Activated gamma-delta T cell (primary cell): Measurements from ENCODE around the gene DBNDD1.
"Not testable (repeated sequence)": the region's sequence is repeated elsewhere in the genome, so short reads cannot be mapped to it uniquely, and the experiment has no call there.

ENCODE experiments used
- DNase-seq: peaks from one replicate; lab custom pipeline; 2025; lab: John Stamatoyannopoulos, UW
- total RNA-seq, 2 donors: gene quantifications; one replicate each; lab custom pipeline; 2026; lab: John Stamatoyannopoulos, UW

The DBNDD1 gene, protein sequence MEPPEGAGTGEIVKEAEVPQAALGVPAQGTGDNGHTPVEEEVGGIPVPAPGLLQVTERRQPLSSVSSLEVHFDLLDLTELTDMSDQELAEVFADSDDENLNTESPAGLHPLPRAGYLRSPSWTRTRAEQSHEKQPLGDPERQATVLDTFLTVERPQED
- 0.04 to 0.15 reads per million in 2 donors for total RNA-seq

DNA sequence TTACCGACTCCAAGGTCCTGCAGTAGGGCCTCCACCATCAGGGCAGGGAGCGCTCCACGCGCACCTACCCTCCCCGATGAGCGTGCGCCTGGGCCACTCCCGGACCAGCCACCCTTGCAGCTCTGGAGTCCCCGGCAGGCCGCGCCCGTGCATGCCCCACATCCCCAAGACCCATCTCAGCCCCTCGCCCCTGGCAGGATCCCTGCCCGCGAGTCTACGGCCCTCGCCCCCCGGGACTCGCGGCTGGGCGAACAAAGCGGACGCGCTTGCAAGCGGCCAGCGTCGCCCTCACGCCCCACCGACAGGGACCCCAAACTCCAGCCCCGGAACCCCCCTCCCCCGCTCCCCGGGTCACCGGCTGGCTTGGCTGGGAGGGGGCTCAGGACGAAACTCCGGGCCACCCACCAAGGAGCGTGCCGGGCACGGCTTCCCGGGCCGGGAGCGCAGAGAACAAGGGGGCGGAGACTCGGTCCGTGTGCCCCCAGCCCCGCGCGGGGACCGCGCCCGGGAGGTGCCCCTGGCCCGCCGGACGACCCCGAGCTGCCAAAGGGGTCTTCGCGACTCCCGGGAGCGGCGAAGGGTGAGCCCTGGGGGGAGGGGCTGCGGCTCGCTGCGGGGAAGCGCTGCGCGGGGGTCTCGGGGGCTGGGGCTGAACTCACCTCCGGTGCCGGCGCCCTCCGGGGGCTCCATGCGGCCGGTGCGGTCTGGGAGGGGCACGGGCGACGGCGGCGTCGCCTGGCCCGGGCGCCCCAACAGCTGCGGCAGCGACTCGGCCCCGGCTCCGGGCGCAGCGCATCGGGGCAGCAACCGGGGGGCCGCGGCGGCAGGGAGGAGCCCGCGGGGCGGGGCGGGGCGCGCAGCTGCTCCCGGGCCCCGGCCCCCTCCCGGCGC, at the start of gene DBNDD1:
Gene DBNDD1, minus strand, starts transcription at position 805 of the 891 bp plus-strand sequence. Its CDS starts 115 bp downstream, at position 690.
- no peak for DNase-seq

DNA sequence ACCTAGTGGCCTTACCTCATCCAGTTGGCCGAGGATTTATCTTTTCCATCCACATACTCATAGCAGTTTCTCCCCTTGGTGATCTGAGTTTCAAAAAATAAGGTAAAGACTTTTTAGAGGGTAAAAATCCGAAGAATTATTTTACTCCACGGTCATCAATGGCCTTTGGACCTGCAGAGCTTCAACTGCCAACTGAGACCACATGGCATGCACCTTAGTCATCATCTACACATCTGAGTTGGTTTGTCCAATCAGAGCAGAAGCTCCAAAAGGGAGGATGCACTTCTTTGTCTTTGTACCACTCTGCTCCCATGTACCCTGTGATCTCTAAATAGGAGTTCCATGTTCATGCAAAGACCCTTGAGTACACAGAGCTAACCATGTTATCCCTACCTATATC, 42.2 kb upstream of the DBNDD1 start:
- DNase-seq = no peak

DNA sequence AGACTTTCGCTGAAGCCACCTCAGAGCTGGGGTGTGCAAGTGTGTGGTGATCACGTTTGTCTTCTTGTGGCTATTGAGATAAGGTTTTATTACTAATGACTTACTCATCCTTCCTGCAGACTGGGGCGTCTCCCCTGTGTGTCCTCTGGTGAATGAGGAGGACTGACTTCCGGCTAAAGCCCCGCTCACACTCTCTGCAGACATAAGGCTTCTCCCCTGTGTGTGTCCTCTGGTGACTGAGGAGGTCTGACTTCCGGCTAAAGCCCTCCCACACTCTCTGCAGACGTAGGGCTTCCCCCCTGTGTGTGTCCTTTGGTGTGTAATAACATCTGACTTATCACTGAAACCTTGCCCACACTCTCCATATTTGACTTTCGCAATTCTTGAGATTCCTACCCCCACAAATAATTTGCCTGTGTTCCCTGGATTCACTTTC, 38.5 kb upstream of the DBNDD1 start:
- DNase-seq = no peak

DNA sequence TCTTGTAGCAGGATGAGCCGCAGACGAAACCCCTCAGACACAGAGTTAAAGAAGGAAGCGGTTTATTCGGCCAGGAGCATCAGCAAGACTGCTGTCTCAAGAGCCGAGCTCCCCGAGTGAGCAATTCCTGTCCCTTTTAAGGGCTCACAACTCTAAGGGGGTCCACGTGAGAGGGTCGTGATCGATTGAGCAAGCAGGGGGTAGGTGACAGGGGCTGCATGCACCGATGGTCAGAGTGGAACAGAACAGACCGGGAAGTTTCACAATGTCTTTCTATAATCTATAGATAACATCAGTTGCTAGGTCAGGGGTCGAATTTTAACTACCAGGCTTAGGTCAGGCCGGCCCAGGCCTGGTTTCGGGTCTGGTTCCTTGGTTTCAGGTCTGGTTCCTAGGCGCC, 37.3 kb upstream of the DBNDD1 start:
- DNase-seq = not testable (repeated sequence)

DNA sequence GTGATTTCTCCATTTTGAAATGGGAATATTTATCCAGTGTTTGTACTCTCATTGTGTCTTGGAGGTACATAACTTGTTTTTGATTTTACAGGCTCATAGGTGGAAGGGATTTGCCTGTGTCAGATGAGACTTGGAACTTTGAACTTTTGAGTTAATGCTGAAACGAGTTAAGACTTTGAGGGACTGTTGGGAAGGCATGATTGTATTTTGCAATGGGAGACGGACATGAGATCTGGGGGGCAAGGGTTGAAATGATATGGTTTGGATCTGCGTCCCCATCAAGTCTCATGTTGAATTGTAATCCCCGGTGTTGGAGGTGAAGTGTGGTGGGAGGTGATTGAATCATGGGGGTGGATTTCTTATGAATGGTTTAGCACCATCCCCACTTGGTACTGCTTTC, 36.1 kb upstream of the DBNDD1 start:
- no peak for DNase-seq

DNA sequence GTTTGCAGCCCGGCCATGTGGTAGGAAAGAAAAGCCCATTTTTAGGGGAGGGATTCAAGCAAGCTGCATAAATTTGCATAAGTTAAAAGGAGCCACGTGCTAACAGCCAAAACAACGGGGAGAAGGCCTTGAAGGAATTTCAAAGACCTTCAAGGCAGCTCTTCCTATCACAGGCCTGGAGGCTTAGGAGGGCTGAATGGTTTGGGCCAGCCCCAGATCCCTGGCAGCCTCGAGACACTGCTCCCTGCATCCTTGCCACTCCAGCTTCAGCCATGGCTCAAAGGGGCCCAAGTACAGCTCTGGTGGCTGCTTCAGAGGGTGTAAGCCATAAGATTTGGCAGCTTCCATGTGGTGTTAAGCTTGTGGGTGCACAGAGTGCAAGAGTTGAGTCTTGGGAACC, 35.3 kb upstream of the DBNDD1 start:
- DNase-seq = no peak

DNA sequence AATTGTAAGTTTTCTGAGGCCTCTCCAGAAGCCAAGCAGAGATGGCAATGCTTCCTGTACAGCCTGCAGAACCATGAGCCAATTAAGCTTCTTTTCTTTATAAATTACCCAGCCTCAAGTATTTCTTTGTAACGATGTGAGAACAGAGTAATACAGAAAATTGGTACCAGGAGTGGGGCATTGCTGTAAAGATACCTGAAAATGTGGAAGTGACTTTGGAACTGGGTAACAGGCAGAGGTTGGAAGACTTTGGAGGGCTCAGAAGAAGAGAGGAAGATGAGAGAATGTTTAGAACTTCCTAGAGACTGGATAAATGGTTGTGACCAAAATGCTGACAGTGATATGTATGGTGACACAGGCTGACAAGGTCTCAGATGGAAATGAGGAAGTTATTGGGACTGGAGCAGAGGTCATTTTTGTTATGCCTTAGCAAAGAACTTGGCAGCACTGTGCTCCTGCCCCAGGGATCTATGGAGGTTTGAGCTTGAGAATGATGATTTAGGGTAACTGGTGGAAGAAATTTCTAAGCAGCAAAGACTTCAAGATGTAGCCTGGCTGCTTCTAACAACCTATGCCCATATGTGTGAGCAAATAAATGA, 34.7 kb upstream of the DBNDD1 start:
- DNase-seq = no peak

DNA sequence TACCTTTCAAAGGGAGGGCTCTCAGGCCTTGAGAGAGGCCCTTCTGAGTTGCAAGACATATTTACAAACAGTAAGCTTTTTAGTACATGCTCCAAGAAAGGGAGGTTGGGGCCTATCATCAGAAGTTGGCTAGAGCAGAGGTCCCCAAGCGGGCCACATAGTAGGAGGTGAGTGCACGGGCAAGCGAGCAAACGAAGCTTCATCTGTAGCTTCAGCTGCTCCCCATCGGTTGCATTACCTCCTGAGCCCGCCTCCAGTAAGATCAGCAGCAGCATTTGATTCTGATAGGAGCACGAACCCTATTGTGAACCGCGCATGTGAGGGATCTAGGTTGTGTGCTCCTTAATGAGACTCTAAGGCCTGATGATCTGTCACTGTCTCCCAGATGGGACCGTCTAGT, 31.7 kb upstream of the DBNDD1 start:
- no peak for DNase-seq

DNA sequence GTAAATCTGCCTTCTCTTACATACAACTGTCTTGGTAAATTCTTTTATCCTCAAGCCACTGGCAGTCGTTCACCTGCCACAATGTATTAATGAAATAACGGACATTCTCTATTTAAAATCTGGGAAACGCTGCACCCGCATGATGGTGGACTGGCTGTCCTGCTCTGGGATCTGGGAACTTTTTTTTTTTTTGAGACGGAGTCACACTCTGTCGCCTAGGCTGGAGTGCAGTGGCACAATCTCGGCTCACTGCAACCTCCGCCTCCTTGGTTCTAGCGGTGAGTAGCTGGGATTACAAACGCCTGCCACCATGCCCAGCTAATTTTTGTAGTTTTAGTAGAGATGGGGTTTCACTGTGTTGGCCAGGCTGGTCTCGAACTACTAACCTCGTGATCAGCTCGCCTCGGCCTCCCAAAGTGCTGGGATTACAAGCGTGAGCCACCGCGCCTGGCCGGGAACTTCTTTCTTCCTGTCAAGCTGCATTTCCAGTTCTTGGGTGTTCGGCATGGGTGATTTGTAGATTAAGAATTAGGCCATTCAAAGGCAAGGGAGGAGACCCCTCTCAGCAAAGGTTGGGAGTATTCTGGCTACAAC, 29.6 kb upstream of the DBNDD1 start:
- DNase-seq = no peak

DNA sequence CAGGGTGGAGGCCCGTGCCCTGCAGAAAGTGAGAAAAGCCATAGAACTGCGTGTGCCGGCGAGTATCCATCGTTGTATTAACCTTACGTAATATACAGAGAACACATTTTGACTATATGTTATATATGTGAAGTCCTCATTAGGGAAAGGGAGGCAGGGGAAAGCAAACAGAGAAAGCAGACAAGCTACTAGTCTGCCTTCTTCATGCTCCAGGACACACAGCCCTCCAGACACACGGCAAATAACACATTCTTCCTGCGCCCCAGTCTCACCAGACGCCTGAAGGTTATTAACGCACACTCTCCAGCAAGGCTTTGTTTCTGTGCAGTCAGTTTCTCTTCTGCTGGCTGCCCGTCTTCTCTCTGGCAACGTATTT, 29.1 kb upstream of the DBNDD1 start:
- DNase-seq = no peak

DNA sequence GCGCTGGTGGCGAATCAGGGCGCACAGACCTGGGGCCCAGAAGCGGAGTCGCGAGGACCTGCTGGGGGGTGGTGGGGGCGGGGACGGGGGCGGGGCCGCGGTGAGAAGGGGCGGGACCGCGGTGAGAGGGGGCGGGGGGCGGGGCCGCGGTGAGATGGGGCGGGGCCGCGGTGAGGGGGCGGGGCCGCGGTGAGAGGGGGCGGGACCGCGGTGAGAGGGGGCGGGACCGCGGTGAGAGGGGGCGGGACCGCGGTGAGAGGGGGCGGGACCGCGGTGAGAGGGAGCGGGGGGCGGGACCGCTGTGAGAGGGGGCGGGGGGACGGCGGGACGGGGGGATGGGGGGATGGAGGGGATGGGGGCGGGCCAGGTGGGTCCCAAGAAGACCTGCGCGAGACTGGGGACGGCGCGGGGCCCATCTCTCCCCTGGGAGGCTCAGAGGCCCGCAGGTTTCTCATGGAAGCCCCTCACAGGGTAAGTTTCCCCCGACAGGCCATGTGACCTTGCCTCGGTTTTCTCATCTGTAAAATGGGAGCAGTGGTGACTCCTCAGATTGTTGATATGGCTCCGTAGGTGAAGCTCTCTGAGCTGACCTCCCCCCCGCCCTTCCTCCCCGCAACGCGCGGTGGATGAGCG, 28.6 kb upstream of the DBNDD1 start:
- DNase-seq = peak; percentile 24

DNA sequence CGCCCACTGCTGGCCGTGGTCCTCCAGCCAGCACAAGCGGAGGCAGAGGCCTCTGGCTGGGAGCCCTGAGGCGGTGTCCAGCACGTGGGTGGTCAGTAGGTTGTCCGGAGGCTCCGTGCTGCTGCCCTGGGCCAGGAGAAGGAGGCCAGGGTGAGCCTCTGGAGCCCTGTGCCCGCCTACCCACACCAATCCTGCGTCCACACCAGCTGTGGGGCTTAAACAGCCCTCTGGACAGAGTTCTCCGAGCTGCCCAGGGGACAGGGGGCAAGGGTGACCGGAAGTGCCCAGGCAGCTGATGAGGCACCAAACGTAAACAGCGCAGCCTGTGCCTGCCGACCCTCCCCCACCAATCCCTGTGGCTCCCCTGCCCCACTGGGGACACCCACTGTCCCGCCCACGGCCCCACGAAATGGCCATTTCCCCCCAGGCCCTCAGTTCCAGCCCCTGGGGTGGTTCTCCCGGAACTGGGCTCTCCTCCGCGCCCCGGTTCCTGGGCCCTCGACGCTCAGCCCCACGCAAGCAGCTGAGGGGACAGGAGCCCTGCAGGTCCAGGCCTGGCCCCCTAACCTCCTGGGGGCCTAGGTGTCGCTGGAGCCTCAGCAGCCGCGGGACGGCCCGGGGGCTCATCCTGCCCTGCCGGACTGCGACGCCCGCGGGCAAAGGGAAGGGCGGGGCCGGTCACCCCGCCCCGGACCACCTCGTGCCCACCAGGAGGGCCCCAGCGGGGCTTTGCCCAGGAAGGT, 27.9 kb upstream of the DBNDD1 start:
- no peak for DNase-seq

DNA sequence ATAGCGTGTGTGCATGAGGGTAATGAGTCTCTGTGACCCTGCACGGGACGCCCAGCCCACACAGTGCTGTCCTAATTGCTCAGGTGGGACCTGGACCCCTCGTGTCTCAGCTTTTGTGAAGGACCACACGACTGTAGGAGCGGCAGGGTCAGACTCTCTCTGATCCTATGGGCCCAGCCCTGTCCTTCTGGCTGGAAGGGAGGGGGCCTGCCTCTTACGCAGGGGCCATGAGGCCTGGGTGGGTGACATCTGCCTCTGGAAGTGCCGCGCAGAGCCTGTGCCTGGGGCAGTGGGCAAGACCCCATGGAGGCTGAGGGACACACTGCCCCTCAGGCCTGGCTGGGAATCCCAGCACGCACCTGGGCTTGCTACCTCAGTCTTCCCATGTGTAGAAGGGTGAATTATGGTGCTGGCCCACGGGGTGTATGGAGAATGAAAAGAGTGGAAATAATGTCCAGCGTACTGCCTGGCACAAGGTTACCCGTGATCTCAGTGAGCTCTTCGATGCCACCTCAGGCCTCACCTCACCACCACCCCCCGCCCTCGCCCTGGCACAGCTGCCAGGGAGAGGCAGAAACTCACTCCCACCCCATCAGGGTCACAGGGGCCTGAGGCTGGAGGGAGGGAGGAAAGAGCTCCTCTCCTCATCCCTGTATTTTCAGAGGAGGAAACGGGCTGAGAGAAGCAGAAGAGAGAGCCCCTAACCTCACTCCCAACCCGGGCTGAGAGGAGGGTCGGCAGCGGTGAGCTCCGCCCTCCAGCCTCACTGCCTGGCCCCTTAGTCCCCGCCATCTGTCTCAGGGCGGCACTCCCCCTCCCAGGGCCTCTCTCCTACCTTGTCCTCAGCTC, 27.1 kb upstream of the DBNDD1 start:
- DNase-seq = no peak

DNA sequence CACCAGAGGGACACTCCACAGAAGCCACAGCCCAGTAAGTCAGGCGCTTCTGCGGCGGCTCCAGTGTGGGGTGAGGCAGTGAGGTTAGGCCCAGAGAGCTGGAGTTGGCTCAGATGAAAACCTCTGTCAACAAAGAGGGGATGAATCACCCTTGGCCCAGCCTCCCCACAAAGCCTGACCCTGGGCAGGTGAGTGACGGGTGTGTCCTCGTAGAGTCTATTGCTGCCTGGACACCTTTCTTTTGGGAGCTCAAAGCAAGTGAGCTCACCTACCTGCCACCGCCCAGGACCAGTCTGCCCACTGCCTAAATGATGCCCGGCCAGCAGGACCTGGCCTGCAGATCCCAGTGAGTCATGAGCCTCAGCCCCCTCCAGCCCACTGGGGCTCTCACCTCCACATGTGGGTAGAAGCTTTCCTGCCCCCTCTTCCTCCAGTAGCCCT, 24.9 kb upstream of the DBNDD1 start:
- DNase-seq = no peak

DNA sequence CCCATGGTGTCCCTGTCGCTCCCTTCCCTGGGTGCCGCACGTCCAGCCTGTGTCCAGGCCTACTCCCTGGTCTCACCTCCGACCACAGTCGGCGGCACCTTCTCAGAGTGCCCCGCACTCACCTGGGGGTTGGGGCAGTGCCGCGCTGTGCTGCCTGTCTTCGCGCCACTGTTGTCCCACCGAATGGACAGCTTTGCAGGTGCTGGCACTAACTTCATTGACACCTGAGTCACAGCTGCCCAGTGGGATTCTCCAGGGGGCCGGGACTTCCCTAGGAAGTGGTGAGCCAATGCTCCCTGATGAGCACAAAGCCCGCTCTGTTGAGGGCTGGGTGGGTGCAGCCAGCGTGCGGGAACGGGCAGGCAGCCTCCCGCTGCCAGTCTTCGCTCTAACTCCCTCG, 24.3 kb upstream of the DBNDD1 start:
- DNase-seq = no peak

DNA sequence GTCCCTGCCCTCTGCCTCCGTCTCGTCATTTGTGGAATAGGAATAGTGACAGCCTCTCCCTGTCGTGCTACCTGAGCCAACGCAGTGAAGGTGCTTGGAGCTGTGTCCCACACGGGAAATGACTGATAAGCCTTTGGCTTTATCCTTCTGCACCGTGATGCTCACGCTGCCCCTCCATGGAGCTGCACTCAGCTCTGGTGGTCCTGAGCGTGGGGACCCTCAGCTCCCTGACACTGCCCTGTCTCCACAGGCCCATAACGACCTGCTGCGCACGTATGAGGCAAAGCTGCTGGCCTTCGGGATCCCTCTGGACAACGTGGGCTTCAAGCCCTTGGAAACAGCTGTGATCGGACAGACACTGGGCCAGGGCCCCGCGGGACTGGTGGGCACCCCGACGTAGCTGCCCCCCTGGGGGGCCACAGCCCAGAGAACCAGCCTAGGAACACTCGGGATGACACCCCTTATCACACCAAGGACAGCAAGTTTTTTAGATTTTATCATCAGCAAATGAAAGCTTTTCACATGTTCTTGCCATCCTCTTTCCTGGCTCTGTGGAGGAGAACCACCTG, 23.8 kb upstream of the DBNDD1 start:
- no peak for DNase-seq

DNA sequence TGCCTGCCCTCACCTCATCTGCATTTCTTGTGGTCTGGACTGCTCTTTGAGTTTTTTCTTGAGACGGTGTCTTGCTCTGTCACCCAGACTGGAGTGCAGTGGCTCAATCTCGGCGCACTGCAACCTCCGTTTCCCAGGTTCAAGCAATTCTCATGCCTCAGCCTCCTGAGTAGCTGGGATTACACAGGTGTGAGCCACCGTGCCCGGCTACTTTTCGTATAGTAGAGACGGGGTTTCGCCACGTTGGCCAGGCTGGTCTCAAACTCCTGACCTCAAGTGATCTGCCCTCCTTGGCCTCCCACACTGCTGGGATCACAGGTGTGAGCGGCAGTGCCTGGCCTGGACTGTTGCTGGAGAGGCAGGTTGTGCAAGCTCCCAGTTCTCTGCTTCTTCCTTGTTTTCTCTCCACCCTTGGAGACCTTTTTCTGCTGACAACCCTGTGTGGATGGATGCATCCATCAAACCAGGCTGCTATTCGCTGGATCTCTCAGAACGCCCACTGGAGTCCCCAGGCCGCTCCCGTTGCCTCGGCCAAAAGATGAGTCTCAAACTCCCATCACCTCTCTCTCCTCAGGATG, 22.7 kb upstream of the DBNDD1 start:
- DNase-seq = no peak

DNA sequence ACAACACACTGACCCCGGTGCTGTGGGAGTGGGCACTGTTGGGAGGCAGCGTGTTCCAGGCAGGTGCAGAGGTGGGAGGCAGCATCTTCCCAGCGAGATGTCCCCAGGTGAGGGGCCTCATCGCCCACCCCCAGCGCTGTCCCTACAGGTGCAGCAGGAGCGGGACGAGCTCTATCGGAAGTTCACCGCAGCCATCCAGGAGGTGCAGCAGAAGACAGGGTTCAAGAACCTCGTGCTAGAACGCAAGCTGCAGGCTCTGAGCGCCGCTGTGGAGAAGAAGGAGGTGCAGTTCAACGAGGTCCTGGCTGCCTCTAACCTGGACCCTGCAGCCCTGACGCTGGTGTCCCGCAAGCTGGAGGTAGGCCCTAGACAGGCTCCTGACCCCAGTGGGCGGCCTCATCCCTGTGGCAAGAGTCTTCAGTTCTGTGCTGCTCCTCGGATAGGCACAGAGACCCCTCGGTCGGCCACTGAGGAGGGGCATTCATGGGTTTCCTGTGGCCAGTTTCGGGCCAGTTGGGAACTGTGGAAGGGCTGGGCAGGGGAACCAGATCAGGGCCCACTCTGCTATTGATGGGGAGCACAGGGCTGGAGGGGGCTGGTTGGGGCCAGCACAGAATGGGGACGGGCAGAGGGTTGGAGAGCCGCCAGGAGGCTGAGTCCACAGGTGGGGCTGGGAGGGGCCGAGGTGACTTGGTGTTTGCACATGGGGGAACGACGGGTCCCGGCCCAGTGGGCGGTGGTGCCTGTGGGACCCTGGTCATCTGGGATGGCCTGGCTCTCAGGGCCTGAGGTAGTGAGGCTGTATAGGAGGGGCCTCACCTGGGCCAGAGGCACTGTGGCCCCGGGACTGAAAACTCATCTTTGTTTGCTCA, 21.1 kb upstream of the DBNDD1 start:
- DNase-seq = no peak

DNA sequence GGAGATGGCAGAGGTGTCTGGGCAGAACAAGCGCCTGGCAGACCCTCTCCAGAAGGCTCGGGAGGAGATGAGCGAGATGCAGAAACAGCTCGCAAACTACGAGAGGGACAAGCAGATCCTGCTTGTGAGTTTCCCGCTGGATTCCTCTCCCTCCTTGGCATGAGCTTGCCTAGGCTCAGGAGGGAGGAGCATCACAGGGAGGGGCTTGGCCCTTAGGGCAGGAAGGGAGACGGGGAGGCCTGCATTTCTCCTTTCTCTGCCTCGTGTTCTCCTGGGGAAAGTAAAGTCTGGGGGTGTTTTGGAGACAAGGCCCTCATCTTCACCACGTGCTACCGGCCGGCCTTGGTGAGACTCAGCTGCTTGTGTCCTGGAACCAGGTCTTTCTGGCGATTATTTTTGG, 18.0 kb upstream of the DBNDD1 start:
- DNase-seq = no peak
